Stimulated activated CD4-positive, alpha-beta T cell treated with anti-CD3 and anti-CD28 coated beads, Interleukin-1b, Interleukin-23, amount 100 ng/mL, for 4 hours (primary cell): ENCODE data around the gene FER.

Experiments used
- DNase-seq, 2 donors: peaks; one replicate each; pipeline ENCODE4 v3.0.0-alpha.2; 2020; ENCODE audit warnings: low read depth in 2 of 2

The FER gene

DNA sequence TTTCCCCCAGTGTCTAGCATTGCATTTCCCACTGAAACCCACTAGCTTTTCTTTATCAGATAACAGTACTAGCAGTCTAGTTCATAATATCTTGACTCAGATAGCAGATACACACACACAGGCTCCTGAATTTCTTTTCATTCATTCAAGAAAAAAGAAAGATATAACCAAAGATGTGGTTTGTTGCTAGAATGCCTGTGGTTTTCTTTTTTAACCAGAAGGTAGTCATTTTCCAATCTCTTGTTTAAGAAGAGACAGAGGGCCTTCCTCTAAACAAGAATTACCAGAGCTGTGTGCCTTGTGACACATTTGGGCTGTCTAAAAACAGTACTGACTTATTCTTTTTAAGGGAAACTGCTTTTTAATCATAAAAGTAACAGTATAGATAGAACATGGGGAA is 494.8 kb downstream of the FER start:
- no peak for DNase-seq

DNA sequence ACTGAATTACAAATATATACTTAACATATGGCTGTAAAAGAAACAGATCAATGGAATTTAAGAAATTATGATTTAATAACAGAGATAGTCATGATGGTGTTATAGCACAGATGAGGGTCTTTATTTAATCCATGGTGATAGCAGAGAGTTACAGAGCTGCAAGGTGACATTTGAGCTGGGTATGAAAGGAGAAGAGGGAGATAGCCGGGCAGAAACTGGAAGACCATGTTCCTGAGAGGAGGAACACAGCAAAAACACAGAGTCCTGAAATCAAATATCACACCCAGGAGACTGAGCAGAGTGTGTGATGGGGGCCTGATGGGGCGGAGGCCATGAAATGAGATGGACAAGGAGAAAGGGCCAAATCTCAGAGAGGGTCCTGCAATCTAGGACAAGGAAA is 498.7 kb downstream of the FER start:
- DNase-seq = no peak
